Gastrocnemius medialis (tissue), 4 donors: ENCODE results near the gene CST9L. TPM values are rescaled to one million over a fixed set of nuclear protein-coding genes. Genes with fewer than 3 reads are reported as not detected.

Source experiments
- ATAC-seq, 2 donors: fragments of 150-250 bp; one replicate each; pipeline ENCODE4 v1.9.1; 2016
- DNase-seq, 2 donors: peaks; one replicate each; pipeline ENCODE4 v3.0.0-alpha.2; 2019
- H3K27ac ChIP-seq, 4 donors: fragments of 200-600 bp; sonication (generic); 1 replicate in 1 of 4; 2 replicates in 3 of 4; pipeline ENCODE4 v1.5.1; 2016 to 2018; ENCODE audit warnings: mild to moderate bottlenecking in 2 of 4, moderate library complexity in 1 of 4
- H3K27me3 ChIP-seq, 3 donors: fragments of 200-600 bp; sonication (generic) in 2 of 3; 1 replicate in 1 of 3; 2 replicates in 2 of 3; pipeline versions ENCODE4 v1.5.1 to v1.6.0; 2016 to 2019; ENCODE audit warnings: mild to moderate bottlenecking in 1 of 3, moderate library complexity in 1 of 3
- H3K36me3 ChIP-seq, 2 donors: fragments of 200-600 bp; sonication (generic) in 1 of 2; one replicate each; pipeline ENCODE4 v1.5.1; 2017 to 2018
- H3K4me1 ChIP-seq, 2 donors: fragments of 200-600 bp; sonication (generic) in 1 of 2; one replicate each; pipeline ENCODE4 v1.5.1; 2016 to 2017; ENCODE audit warnings: mild to moderate bottlenecking in 2 of 2
- H3K4me3 ChIP-seq, 4 donors: fragments of 200-600 bp; sonication (generic) in 3 of 4; 1 replicate in 1 of 4; 2 replicates in 3 of 4; pipeline ENCODE4 v1.5.1; 2016 to 2019; ENCODE audit warnings: mild to moderate bottlenecking in 2 of 4
- H3K9me3 ChIP-seq, 3 donors: fragments of 200-600 bp; sonication (generic) in 2 of 3; 1 replicate in 1 of 3; 2 replicates in 2 of 3; pipeline ENCODE4 v1.5.1; 2016 to 2019
- CTCF ChIP-seq, 5 experiments: fragments of 450-650 bp in 3 of 5; fragments of 200-600 bp in 2 of 5; sonication (generic) in 2 of 5; IDR thresholded peaks in 4 of 5; conservative IDR thresholded peaks in 1 of 5; 1 replicate in 4 of 5; 2 replicates in 1 of 5; pipeline ENCODE4 v1.5.1; 2016 to 2019; ENCODE audit warnings: antibody characterized with exemption in 5 of 5, mild to moderate bottlenecking in 3 of 5, moderate library complexity in 3 of 5
- POLR2A ChIP-seq, 2 donors: fragments of 450-650 bp; IDR thresholded peaks; one replicate each; pipeline ENCODE4 v1.6.1; 2017; ENCODE audit warnings: antibody characterized with exemption in 2 of 2, mild to moderate bottlenecking in 2 of 2, moderate library complexity in 2 of 2
- in situ Hi-C, 4 donors: fragments of 200-750 bp; cut with MboI; loops; one replicate each; pipeline versions ENCODE4 v1.15.0 to v1.8.0; 2017; ENCODE audit warnings: low sequenced_read_pairs in 4 of 4
- intact Hi-C: fragments of 100-400 bp; cut with DNase I; formaldehyde crosslinking; loops from one replicate; pipeline ENCODE4 v1.15.1; 2023; ENCODE audit warnings: low total_unique reads
- total RNA-seq, 4 donors: library from RNA; depleted of rRNA; stranded (reverse); fragments of >200 nt; gene quantifications; one replicate each; pipeline versions ENCODE4 v1.1.0 to v1.2.3, GENCODE V29; 2016

Gene CST9L
- not detected for total RNA-seq

GRCh38 chr20:23568320-23568970, at the start of gene CST9L:
Gene CST9L, minus strand, starts transcription at chr20:23568484. Its CDS starts 34 bp downstream, at chr20:23568450.
- in situ Hi-C loops (no loop called here), intact Hi-C loops (no loop called here)
- Histone ChIP-seq H3K9me3 (no peaks in the 10 kb centered on the region), H3K27ac (no peak within 1 kb of the TSS), H3K27me3 (no peaks in the 10 kb centered on the region), H3K4me3 (no peak within 1 kb of the TSS), H3K36me3 (no peaks in the 10 kb centered on the region), H3K4me1 (no peaks in the 10 kb centered on the region)
- TF ChIP-seq CTCF (IDR thresholded peaks at IDR 0.05 in 4 of 5, conservative IDR thresholded peaks at IDR 0.05 in 1 of 5), result no peak
- TF ChIP-seq POLR2A (IDR thresholded peaks at IDR 0.05), result no peak
- no peak for DNase-seq
- ATAC-seq, result no peak

GRCh38 chr20:23614163-23614562, 45.9 kb upstream of the CST9L start:
- ATAC-seq, result no peak

GRCh38 chr20:23613676-23614075, 45.4 kb upstream of the CST9L start:
- ATAC-seq (peak; percentile 41 to 64), DNase-seq (peak in 1 of 2 donors; percentile 19)
- intact Hi-C loops (no loop called here), in situ Hi-C loops (loop anchor here in 2 of 4 donors (10.0 to 25.0 kb wide), 2 partner anchors 169 to 201 kb away; partner anchors contain the start of gene NAPB (in 1 of the 2))
- Histone ChIP-seq H3K4me3 (no peak overlapping the region), H3K4me1 (peaks cover 0 to 8% of the 10 kb centered on the region in 2 donors), H3K9me3 (no peaks in the 10 kb centered on the region), H3K27ac (peak overlapping the region; percentile 20 to 54 (median 40)), H3K36me3 (no peaks in the 10 kb centered on the region), H3K27me3 (no peaks in the 10 kb centered on the region)
- TF ChIP-seq CTCF (IDR thresholded peaks at IDR 0.05 in 4 of 5, conservative IDR thresholded peaks at IDR 0.05 in 1 of 5), result no peak

More at GRCh38 chr20:23614163-23614562, 45.9 kb upstream of the CST9L start:
- Histone ChIP-seq H3K36me3 (no peaks in the 10 kb centered on the region), H3K4me1 (peaks cover 0 to 8% of the 10 kb centered on the region in 2 donors), H3K27me3 (no peaks in the 10 kb centered on the region), H3K9me3 (no peaks in the 10 kb centered on the region), H3K27ac (peak overlapping the region in 3 of 4 donors; percentile 27 to 54 (median 52)), H3K4me3 (no peak overlapping the region)
- in situ Hi-C loops, result loop anchor here in 2 of 4 donors (10.0 to 25.0 kb wide), 2 partner anchors 169 to 202 kb away; partner anchors contain the start of gene NAPB (in 1 of the 2)
- no peak for DNase-seq
- intact Hi-C loops, result no loop called here
- TF ChIP-seq POLR2A (IDR thresholded peaks at IDR 0.05) (no peak), CTCF (IDR thresholded peaks at IDR 0.05 in 4 of 5, conservative IDR thresholded peaks at IDR 0.05 in 1 of 5) (no peak)

- Histone ChIP-seq H3K27me3 (no peaks in the 10 kb centered on the region), H3K27ac (no peak overlapping the region), H3K4me3 (no peak overlapping the region), H3K36me3 (no peaks in the 10 kb centered on the region), H3K4me1 (peaks cover 0 to 8% of the 10 kb centered on the region in 2 donors), H3K9me3 (no peaks in the 10 kb centered on the region)
- DNase-seq (no peak), ATAC-seq (no peak)
- TF ChIP-seq POLR2A (IDR thresholded peaks at IDR 0.05) (no peak), CTCF (IDR thresholded peaks at IDR 0.05 in 4 of 5, conservative IDR thresholded peaks at IDR 0.05 in 1 of 5) (no peak)
- intact Hi-C loops (no loop called here), in situ Hi-C loops (loop anchor here in 2 of 4 donors (10.0 to 25.0 kb wide), 2 partner anchors 168 to 200 kb away; partner anchors contain the start of gene NAPB (in 1 of the 2))
Measured at GRCh38 chr20:23612396-23612795, 44.1 kb upstream of the CST9L start.
